Activated CD4-positive, CD25-positive, alpha-beta regulatory T cell (primary cell): ENCODE measurements around the gene DPEP1.
"Not testable (repeated sequence)": the region's sequence is repeated elsewhere in the genome, so short reads cannot be mapped to it uniquely, and the experiment has no call there.

ENCODE experiments used
- DNase-seq, 4 experiments: peaks; one replicate each; lab custom pipeline; 2025; lab: John Stamatoyannopoulos, UW

DPEP1 gene

GRCh38 chr16:89651584-89651983 is 38.1 kb downstream of the DPEP1 start:
- no peak for DNase-seq

DNA sequence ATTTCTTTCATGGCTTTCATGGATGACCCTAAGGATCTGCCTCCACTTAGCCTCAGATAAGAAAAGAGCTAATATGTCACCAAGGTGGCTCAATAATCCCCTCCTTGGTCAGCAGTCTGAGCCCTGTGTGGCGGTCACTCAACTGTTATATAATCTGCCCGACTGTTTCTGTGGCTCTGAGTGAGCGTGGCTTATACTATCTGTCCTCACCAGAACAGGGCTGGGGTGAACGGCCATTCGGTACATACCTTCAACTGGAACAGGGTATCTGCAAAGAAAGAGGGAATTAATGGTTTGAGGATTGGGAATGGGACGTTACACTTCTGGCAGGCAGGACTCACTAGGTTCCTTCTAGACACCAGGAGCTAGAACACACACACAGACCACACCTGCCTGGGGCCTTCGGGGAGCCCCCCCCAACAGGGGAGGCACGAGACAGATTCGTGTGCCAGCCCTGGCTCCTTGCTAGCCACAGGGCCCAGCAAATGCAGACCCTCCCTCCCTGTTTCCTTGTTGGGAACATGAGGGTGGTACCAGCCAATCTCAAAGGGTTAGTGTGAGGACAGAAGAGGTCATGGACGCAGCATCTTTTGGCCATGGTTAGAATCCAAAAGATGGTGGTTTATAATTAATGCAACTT is 40.3 kb downstream of the DPEP1 start:
- no peak for DNase-seq

- no peak for DNase-seq
Measured at GRCh38 chr16:89655062-89655643, 41.7 kb downstream of the DPEP1 start.

DNA sequence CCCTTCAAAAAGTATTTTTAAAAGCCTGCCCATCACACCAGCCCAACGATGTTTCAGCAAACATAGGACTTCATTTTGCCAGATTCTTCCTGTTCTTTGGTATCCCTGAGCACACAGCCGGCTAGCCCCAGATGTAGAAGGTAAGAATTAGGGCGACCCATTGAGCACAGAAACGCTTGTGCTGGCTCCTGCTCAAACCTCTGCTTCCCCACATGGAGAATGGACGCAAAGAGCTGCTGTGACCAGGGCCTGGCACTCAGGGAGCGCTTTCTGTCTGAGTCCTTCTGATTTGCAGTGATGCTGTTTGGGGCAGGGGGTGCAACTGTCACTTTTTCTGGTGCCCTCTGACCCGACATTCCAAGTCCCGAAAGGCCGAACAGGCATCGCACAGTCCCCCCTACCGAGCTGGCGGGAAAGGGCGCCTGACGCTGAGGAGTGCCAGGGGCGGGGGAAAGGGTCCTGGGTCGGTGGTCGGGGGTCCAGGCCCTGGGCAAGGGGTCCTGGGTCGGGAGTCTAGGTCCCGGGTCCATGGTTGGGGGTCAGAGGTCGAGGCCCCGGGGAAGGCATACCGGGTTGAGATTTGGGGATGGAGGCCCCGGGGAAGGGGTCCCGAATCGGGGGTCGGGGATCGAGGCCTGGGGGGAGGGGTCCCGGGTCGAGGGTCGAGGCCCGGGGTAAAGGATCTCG is 43.1 kb downstream of the DPEP1 start:
- no peak for DNase-seq

GRCh38 chr16:89657442-89658220 is 44.2 kb downstream of the DPEP1 start, which contains the start of the genes CHMP1A and SPATA33:
Gene CHMP1A, minus strand, starts transcription at chr16:89657708. Its CDS starts 120 bp downstream, at chr16:89657588.
Gene SPATA33, plus strand, starts transcription at chr16:89657836. Its CDS starts 76 bp downstream, at chr16:89657912.
- DNase-seq, result peak; percentile 86 to 90 (median 88)

DNA sequence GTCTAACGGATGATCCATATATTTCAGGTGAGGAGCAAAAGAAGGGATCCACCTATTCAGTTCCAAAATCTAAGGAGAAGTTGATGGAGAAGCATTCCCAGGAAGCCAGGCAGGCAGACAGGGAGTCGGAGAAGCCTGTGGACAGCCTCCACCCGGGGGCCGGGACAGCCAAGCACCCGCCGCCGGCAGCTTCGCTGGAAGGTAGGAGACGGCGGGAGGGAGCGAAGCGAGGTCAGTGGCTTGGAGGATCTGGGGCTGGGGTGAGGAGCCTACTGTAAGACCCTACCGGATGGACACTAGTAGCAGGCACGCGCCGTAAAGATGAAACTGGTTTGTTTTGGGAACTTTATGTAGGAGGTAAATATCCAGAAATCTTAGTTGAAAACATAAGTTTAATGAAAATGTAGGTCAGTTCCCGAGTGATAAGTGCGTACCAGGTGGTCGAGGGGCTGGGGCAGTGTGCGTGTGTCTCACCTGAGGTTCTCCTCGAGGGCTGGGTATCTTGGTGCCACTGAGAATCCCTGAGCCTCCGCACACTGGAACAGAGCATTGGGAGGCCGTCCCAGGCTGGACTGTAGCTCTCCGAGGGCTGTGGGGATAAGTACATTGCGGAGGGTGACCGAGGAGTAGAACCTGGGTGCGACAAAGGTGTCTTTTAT is 44.9 kb downstream of the DPEP1 start:
- no peak for DNase-seq

DNA sequence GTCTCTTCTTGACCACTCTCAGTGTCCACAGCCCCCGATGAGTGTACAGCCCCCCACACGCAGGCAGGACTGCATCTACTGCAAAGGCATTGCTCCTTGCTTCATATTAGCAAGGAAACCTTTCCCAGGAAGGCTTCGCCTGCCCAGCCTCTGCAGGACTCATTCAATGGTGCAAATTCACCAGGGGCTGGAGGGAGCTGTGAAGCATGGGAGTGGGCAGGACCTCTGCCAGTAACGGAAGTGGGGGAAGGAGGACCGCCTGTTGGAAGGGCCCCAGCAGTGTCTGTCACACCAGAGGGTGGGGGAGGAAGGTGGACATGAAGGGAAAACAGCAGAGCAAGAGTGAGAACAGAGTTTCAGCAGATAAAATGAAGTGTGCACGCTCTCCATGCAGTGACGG is 46.7 kb downstream of the DPEP1 start:
- DNase-seq, result no peak

DNA sequence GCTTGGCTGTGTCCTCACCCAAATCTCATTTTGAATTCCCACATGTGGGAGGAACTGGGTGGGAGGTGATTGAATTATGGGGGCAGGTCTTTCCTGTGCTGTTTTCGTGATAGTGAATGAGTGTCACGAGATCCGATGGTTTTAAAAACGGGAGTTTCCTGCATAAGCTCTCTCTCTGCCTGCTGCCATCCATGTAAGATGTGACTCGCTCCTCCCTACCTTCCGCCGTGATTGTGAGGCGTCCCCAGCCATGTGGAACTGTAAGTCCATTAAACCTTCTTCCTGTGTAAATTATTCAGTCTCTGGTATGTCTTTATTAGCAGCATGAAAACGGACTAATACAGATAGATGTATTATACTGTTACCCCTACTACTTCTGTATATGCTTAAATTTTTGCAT is 47.8 kb downstream of the DPEP1 start:
- DNase-seq, result no peak

DNA sequence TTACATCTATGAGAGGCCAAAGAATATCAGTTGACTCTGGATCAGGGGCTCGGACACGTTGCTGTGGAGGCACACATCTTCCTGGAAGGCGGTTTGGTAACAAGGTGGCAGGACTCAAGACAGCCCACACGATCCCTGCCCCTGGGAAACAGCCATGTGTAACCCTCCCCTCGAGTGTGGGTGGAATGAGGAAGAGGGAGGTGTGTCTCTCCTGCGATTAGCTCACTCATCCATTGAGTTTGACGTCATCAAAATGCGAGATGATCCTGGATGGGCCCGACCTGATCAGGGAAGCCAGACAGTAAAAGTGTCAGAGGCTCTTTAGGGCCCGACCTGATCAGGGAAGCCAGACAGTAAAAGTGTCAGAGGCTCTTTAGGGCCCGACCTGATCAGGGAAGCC is 50.8 kb downstream of the DPEP1 start:
- not testable (repeated sequence) for DNase-seq

- DNase-seq, result not testable (repeated sequence)
Measured at GRCh38 chr16:89667000-89667399, 53.6 kb downstream of the DPEP1 start.

DNA sequence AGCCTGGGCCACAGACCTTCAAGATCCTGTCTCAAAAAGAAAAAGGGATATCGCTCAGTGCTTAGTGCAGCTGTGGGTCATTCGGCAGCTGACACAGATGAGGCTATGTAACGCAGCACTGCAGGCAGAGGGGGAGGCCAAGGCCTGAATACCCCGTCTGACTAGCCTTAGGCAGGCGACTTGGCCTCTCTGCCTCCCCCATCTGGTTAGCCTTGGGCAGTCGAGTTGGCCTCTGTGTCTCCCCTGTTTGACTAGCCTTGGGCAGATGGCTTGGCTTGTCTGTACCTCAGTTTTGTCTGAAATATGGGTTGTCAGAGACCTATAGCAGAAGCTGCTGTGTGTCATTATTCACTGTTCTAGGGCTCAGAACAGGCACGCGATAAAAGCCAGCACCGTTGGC is 54.2 kb downstream of the DPEP1 start:
- DNase-seq, result no peak

DNA sequence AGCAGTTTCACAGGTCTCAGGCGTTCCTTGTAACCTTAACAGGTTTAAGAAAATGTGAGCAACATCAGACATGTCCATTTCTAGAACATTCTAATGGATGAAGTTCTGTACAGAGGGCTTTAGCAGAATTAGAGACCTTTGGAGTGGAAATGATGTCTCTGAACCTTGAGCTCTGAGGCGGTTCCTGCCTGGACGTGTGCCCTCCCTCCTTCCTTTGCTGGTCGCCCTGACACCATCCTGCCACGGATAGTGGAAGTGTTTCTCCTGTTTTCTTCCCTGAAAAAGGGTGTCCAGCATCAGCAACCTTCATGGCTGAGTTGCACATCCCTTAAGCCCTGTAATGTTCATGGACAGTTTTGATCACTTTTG is 55.3 kb downstream of the DPEP1 start:
- DNase-seq, result no peak

DNA sequence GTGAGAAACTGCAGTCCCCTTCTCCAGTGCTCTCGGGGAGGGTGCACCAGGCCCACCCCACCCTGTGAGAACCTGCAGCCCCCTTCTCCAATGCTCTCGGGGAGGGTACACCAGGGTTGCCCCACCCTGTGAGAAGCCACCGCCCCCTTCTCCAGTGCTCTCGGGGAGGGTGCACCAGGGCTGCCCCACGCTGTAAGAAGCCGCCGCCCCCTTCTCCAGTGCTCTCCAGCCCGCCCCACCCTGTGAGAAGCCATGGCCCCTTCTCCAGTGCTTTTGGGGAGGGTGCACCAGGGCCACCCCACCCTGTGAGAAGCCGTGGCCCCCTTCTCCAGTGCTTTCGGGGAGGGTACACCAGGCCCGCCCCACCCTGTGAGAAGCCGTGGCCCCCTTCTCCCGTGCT is 56.3 kb downstream of the DPEP1 start:
- no peak for DNase-seq

- no peak for DNase-seq
Measured at GRCh38 chr16:89670496-89671431, 57.3 kb downstream of the DPEP1 start.

DNA sequence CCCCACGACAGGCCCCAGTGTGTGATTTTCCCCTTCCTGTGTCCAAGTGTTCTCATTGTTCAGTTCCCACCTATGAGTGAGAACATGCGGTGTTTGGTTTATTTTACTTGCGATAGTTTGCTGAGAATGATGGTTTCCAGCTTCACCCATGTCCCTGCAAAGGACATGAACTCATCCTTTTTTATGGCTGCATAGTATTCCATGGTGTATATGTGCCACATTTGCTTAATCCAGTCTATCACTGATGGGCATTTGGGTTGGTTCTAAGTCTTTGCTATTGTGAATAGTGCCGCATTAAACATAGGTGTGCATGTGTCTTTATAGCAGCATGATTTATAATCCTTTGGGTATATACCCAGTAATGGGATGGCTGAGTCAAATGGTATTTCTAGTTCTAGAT is 58.1 kb downstream of the DPEP1 start:
- DNase-seq, result not testable (repeated sequence)

DNA sequence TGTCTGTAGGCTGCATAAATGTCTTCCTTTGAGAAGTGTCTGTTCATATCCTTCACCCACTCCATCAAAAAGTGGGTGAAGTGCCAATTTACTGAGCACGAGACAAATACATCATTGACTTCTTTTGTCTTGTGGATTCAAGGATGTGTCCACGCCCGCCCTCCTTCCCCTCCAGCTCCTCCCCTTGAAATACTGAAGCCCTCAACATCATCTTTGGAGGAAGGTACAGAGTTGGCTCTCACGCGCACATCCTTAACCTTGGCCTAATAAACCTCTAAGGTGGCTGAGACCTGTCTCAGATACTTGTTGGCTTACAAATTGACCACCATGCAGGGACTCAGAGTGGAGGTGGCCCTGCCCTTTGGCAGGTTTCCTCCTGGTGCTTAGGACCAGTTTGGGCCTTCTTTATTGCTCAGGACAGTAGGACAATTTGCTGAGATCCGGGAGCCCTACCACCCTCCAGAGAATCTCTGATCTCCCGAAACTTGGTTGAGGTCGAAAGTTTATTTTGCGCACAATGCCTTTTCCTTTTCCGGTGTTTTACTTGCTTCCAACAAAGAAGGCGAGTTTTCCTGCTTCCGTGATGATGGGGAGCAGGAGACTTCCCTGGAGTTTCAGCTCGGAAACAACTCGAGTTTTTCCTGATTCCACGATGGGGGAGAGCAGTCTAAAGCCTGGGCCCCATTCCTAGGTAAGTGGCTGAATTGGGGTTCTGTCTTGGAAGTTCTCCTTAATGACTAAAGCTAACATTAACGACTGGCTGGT is 58.9 kb downstream of the DPEP1 start:
- no peak for DNase-seq

DNA sequence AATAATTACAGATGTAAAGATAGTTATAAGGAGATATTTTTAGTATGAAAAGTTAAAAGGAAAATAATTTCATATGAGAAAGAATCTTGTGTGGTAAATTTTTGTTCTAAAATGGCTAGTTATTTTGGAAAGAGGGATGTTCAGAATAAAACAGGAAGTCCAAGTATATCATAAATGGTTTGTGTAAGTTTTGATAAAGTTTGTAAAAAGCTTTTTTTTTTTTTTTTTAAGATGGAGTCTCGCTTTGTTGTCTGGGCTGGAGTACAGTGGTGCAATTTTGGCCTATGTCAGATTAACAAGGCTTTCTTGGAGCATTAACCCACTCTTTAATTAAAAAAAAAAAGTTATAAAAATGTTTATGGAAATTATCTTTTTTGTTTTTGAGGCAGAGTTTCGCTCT is 64.8 kb downstream of the DPEP1 start:
- DNase-seq, result no peak

DNA sequence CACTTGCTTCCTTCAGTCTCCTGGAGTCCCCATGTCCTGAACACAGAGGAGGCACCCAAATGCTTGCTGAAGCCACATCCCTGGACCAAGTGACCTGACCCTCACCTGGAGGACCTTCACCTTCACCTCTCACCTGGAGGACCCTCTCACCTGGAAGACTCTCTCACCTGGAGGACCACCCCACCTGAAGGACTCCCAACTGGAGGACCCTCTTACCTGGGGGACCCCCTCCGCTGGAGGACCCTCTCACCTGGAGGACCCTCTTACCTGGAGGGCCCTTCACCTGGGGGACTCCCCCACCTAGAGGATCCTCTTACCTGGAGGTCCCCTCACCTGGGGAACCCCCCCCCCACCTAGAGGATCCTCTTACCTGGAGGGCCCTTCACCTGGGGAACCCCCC is 72.5 kb downstream of the DPEP1 start:
- no peak for DNase-seq

GRCh38 chr16:89686520-89687091 is 73.2 kb downstream of the DPEP1 start, which contains the start of gene CDK10:
Gene CDK10, plus strand, starts transcription at chr16:89686689. Its CDS starts 22 bp downstream, at chr16:89686711.
- peak; percentile 71 to 76 (median 76) for DNase-seq
